HepG2 (cell line): ENCODE data around the gene INPP5K. TPM values are rescaled to one million over a fixed set of nuclear protein-coding genes. Genes with fewer than 3 reads are reported as not detected.

Source experiments
- ARNTL ChIP-seq: sonication (generic); formaldehyde crosslinking; IDR thresholded peaks from 2 replicates; pipeline ENCODE4 v1.4.0; 2020; ENCODE audit warnings: mild to moderate bottlenecking, missing genetic modification reagents
- MXD4 ChIP-seq: IDR thresholded peaks from 2 replicates; pipeline ENCODE4 v1.6.1; 2016; ENCODE audit warnings: mild to moderate bottlenecking, missing biosample characterization, missing genetic modification reagents
- MYNN ChIP-seq: sonication (generic); formaldehyde crosslinking; IDR thresholded peaks from 2 replicates; pipeline ENCODE4 v1.4.0; 2020; ENCODE audit warnings: mild to moderate bottlenecking, low read depth, missing genetic modification reagents
- SKI ChIP-seq: fragments of 450-650 bp; IDR thresholded peaks from one replicate; pipeline ENCODE4 v1.6.1; 2018; ENCODE audit warnings: mild to moderate bottlenecking; ENCODE audit not compliant: partially characterized antibody
- SUZ12 ChIP-seq: fragments of 150-350 bp; IDR thresholded peaks from 2 replicates; pipeline ENCODE4 v1.6.1; 2014; ENCODE audit warnings: low read depth, low read length
- ZNF333 ChIP-seq: sonication (generic); formaldehyde crosslinking; IDR thresholded peaks from 2 replicates; pipeline ENCODE4 v1.4.0; 2020; ENCODE audit warnings: mild to moderate bottlenecking, missing genetic modification reagents, borderline replicate concordance
- polyA plus RNA-seq, 8 experiments: library from polyadenylated mRNA; depleted of rRNA in 3 of 8; stranded (reverse) in 7 of 8; unstranded in 1 of 8; fragments of >200 nt; fragmentation: Illumina TruSeq in 4 of 8; extraction: Trizol in 4 of 8; gene quantifications; 2 replicates each; pipeline versions ENCODE4 v1.2.1 to v1.2.3, GENCODE V29; 2011 to 2016; ENCODE audit warnings: low read depth in 4 of 8, missing spikeins in 1 of 8, mixed read lengths in 1 of 8; ENCODE audit not compliant: insufficient read depth in 1 of 8
- total RNA-seq, 5 experiments: library from RNA; depleted of rRNA; stranded (reverse); fragments of >200 nt; fragmentation: Illumina TruSeq; extraction: Trizol; gene quantifications; 2 replicates each; pipeline ENCODE4 v1.2.3, GENCODE V29; 2016; ENCODE audit warnings: low read depth in 1 of 5
- TF ChIP-seq, protein P1 (sequence below): sonication (generic); formaldehyde crosslinking; IDR thresholded peaks from 2 replicates; pipeline ENCODE4 v1.4.0; 2020; ENCODE audit warnings: missing genetic modification reagents, borderline replicate concordance
- TF ChIP-seq, protein P2 (sequence below): IDR thresholded peaks from 2 replicates; pipeline ENCODE4 v1.6.1; 2012; ENCODE audit warnings: low read depth, low read length, improper control_type of control experiment
- TF ChIP-seq, protein P3 (sequence below): IDR thresholded peaks from 2 replicates; pipeline ENCODE4 v1.6.1; 2012; ENCODE audit warnings: low read length, improper control_type of control experiment

INPP5K gene
- total and polyA plus RNA-seq, 2 of the 13 experiments (the other 11 are each of a cell fraction or from before 2014, with no cell fraction given): 4.8 to 9.6 TPM

DNA sequence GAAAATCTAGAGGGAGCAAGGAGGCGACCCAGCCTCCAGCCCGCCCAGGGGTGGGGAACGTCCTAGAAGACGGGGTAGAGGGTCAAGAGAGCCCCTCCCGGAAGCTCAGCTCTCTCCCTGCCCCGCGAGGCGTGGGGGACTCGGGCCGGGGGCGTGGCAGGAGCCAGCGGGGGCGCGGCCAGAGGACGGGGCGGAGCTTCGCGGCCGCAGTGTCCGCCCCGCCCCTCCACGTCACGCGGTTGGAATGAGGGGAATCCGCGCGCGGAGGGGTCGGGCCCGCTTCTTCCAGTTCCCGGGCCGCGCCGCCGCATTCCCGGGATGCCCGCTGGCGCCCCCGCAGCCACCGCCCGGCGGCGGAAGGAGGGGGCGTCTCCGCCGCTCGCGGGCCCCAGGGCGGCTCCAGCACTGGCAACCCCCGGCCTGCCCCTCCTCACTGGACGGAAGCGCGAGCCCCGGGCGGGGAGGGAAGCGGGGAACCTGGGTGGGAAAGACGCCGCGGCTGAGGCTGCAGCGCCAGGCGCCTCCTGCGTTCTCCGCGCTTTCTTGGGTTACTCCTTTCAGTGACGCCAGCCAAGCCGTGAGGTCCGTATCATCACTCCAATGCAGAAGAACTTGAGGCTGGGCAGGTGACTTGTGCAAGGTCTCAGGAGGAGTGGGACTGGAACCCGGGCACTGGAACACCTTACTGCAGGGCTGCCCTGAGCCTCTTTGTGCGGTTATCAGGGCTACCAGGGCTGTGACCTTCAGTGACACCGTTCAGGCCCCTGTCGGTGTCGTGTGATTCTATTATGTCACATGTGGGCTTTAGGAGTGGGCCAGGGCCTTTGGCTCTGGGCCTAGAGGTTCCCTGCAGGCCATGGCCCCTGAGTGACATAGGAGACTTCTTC, 28.2 kb downstream of the INPP5K start (continued):
- TF ChIP-seq, protein P1, sequence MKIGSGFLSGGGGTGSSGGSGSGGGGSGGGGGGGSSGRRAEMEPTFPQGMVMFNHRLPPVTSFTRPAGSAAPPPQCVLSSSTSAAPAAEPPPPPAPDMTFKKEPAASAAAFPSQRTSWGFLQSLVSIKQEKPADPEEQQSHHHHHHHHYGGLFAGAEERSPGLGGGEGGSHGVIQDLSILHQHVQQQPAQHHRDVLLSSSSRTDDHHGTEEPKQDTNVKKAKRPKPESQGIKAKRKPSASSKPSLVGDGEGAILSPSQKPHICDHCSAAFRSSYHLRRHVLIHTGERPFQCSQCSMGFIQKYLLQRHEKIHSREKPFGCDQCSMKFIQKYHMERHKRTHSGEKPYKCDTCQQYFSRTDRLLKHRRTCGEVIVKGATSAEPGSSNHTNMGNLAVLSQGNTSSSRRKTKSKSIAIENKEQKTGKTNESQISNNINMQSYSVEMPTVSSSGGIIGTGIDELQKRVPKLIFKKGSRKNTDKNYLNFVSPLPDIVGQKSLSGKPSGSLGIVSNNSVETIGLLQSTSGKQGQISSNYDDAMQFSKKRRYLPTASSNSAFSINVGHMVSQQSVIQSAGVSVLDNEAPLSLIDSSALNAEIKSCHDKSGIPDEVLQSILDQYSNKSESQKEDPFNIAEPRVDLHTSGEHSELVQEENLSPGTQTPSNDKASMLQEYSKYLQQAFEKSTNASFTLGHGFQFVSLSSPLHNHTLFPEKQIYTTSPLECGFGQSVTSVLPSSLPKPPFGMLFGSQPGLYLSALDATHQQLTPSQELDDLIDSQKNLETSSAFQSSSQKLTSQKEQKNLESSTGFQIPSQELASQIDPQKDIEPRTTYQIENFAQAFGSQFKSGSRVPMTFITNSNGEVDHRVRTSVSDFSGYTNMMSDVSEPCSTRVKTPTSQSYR (CRISPR knock-in tag): no peak
- TF ChIP-seq MXD4 (CRISPR knock-in tag) (no peak; the same call in 1 of the 2 replicates), ZNF333 (CRISPR knock-in tag) (no peak), MYNN (no peak), SUZ12 (no peak), ARNTL (CRISPR knock-in tag) (peak; percentile 52; the same call in 1 of the 2 replicates), SKI (peak; percentile 66)
- TF ChIP-seq, protein P2, sequence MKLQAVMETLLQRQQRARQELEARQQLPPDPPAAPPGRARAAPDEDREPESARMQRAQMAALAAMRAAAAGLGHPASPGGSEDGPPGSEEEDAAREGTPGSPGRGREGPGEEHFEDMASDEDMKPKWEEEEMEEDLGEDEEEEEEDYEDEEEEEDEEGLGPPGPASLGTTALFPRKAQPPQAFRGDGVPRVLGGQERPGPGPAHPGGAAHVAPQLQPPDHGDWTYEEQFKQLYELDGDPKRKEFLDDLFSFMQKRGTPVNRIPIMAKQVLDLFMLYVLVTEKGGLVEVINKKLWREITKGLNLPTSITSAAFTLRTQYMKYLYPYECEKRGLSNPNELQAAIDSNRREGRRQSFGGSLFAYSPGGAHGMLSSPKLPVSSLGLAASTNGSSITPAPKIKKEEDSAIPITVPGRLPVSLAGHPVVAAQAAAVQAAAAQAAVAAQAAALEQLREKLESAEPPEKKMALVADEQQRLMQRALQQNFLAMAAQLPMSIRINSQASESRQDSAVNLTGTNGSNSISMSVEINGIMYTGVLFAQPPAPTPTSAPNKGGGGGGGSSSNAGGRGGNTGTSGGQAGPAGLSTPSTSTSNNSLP: no peak
- TF ChIP-seq, protein P3, sequence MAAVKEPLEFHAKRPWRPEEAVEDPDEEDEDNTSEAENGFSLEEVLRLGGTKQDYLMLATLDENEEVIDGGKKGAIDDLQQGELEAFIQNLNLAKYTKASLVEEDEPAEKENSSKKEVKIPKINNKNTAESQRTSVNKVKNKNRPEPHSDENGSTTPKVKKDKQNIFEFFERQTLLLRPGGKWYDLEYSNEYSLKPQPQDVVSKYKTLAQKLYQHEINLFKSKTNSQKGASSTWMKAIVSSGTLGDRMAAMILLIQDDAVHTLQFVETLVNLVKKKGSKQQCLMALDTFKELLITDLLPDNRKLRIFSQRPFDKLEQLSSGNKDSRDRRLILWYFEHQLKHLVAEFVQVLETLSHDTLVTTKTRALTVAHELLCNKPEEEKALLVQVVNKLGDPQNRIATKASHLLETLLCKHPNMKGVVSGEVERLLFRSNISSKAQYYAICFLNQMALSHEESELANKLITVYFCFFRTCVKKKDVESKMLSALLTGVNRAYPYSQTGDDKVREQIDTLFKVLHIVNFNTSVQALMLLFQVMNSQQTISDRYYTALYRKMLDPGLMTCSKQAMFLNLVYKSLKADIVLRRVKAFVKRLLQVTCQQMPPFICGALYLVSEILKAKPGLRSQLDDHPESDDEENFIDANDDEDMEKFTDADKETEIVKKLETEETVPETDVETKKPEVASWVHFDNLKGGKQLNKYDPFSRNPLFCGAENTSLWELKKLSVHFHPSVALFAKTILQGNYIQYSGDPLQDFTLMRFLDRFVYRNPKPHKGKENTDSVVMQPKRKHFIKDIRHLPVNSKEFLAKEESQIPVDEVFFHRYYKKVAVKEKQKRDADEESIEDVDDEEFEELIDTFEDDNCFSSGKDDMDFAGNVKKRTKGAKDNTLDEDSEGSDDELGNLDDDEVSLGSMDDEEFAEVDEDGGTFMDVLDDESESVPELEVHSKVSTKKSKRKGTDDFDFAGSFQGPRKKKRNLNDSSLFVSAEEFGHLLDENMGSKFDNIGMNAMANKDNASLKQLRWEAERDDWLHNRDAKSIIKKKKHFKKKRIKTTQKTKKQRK: no peak
